ENCODE results near the gene NFKB2.

Gene NFKB2

GRCh38 chr10:102396317-102396650 lies 779 bp downstream of the NFKB2 start:
- no peak for DNase-seq

GRCh38 chr10:102396730-102397151 lies 1.2 kb downstream of the NFKB2 start:
- DNase-seq = no peak

- no peak for DNase-seq
These were observed 2.0 kb downstream of the NFKB2 start for GRCh38 chr10:102397222-102398171.

DNA sequence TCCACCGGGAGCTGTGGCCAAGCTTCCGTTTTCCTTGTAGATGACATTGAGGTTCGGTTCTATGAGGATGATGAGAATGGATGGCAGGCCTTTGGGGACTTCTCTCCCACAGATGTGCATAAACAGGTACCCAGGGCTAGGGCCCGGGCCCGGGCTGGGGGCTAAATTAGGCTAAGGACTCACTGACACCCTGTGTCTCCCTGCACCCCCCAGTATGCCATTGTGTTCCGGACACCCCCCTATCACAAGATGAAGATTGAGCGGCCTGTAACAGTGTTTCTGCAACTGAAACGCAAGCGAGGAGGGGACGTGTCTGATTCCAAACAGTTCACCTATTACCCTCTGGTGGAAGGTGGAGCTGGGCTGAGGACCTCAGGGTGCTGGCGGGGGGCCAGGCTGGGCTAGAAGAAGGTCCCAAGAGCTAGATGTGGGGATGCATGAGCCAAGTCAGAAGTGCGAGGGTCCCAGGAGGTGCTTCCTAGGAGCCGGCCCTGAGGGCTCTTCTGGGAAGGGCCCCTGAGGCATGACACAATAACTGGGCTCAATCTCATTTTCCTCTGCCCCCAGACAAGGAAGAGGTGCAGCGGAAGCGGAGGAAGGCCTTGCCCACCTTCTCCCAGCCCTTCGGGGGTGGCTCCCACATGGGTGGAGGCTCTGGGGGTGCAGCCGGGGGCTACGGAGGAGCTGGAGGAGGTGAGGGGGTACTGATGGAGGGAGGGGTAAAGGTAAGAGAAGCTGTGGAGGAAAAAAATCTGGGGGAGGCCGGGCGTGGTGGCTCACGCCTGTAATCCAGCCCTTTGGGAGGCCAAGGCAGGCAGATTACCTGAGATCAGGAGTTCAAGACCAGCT lies 2.9 kb downstream of the NFKB2 start:
- DNase-seq = no peak

- peak; percentile 81 for DNase-seq
These were observed 3.9 kb downstream of the NFKB2 start for GRCh38 chr10:102399217-102400021.

DNA sequence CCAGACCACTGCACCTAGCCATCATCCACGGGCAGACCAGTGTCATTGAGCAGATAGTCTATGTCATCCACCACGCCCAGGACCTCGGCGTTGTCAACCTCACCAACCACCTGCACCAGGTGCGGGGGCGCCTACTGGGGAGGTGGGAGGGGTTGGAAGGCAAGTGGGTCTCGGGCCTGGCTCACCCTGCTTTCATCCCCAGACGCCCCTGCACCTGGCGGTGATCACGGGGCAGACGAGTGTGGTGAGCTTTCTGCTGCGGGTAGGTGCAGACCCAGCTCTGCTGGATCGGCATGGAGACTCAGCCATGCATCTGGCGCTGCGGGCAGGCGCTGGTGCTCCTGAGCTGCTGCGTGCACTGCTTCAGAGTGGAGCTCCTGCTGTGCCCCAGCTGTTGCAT lies 4.6 kb downstream of the NFKB2 start:
- no peak for DNase-seq

GRCh38 chr10:102400598-102401341 lies 5.3 kb downstream of the NFKB2 start:
- no peak for DNase-seq

DNA sequence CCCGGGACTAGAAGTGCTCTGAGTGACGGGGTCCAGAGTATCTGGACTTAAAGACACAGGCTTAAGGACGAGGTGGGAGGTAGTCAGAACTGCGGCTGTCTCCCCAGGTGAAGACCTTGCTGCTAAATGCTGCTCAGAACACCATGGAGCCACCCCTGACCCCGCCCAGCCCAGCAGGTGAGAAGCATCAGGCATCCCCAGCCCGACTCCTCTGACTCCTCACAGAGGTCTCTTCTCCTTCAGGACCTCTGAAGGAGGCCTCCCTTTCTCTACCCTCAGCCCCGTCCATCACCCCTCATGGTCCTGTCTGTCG lies 5.8 kb downstream of the NFKB2 start:
- DNase-seq = no peak

- no peak for DNase-seq
These were observed 6.4 kb downstream of the NFKB2 start for GRCh38 chr10:102401735-102402511.

DNA sequence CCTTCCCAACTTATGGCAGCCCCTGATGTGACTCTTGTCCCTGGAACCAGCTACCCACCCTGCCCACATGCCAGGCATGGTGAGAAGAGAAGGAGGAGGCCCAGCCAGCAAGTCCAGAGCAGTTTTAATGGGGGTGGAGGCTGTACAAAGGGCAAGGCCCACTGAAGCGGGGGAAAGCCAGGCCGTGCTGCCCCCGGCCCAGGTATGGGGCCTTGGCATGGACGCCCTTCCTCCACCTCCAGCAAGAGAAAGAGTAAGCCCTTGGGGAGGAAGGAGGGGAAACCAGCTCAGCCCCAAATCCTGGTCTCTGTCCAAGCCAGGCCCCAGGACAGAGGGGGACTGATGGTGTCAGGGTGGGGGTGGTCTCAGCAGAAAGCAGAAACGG lies 7.0 kb downstream of the NFKB2 start:
- no peak for DNase-seq

- no peak for DNase-seq
These were observed 7.6 kb downstream of the NFKB2 start for GRCh38 chr10:102403115-102403514.

DNA sequence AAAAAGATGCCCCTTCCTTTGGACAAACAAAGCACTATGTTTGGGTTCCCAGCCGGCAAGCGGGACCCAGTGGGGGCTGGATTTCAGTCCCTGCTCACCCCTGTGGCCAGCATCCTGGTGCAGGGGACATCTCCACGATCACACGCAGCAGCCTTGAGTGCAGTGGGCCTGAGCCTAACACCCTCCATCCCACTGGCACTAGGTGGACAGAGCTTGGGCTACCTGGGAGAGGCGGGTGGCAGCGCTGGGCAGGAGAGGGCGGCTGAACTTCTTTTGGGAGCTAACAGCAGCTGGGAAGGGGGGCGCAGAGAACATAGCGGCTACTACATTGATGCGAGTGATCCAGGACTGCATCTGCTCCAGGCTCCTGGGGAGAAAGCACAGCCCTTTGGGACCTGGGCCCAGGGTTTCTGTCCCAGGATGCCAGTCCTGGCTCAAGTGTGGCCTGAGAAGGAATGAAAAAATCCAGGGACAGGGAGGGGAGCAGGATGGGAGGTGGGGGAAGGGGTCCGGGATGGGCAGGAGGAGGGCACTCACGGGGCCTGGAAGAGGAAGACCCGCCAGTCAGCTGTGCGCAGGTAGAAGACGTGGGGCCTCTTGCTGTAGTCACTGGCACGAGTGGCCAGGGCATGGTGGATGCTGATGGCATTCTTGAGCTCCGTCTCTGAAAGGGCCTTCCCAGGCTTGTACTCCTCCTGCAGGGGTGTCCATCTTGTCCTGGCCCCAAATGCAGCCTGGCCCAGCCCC lies 9.0 kb downstream of the NFKB2 start:
- no peak for DNase-seq

DNA sequence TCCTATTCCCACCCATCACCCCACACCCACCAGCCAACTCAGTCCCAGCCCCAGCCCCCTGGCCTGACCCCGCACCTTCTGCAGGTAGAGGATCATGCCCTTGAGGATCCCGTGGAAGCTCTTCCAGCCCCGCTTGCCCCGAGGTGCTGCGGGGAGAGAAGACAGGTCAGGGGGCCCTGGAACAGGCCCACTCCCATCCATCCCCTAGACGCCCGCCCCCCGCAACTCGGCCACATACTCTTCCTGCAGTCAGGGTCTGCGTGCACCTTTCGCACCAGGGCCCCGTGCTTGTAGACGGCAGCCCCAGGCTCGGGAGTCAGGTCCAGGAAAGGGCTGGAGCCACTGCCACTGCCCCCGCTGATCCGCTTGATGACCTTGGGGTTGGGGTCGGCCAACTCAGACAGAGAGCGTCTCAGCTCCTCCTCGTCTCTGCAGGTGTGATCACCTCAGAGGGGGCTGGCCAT lies 9.6 kb downstream of the NFKB2 start:
- no peak for DNase-seq

- DNase-seq = no peak
These were observed 10.1 kb downstream of the NFKB2 start for GRCh38 chr10:102405632-102406031.

DNA sequence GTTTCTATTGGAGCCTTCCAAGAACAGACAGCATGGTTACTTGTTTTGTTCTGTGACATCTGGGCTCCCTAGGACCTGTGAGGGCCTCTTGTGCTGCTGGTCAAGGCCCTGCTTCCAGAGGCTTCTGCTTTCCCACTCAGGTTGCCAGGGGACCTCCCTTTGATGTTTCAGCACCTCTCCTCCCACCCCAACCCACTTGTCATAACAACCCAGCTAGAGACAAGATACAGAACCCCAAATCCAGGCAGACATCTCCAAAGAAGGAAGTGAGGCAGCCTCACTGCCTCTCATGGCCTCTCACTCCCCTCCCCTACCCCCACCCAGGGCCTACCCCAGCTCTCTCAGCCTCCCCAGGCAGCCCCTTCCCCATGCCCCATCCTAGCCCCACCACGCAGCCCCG lies 11.3 kb downstream of the NFKB2 start:
- DNase-seq = no peak

GRCh38 chr10:102407425-102408130 lies 12.1 kb downstream of the NFKB2 start:
- DNase-seq = no peak

DNA sequence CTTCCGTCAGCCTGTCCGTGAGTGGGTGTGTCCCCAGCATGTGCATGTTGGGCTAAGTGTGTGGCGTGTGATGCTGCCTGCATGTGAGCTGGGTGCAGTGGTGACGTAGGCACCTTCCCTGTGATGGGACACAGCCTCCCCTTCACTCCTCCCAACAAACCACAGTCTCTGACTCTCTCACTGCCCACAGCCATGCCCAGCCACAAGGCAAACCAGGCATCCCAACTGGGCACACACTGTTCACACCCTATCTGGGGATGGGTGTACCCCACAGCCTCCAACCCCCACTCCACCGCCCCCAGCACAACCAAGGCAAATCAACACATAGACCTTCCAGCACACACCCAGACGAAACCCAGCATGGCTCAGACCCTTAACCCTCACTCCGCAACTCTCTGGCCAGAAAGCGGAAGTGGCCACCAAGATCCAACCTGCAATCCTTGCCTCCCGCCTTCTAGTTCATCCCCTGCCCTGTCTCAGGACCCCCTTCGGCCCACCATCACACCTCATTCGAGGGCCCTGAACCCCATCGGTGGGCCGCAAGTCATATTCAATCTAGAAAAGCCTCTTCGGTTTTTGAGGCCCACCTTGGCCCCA lies 12.7 kb downstream of the NFKB2 start:
- DNase-seq = no peak

DNA sequence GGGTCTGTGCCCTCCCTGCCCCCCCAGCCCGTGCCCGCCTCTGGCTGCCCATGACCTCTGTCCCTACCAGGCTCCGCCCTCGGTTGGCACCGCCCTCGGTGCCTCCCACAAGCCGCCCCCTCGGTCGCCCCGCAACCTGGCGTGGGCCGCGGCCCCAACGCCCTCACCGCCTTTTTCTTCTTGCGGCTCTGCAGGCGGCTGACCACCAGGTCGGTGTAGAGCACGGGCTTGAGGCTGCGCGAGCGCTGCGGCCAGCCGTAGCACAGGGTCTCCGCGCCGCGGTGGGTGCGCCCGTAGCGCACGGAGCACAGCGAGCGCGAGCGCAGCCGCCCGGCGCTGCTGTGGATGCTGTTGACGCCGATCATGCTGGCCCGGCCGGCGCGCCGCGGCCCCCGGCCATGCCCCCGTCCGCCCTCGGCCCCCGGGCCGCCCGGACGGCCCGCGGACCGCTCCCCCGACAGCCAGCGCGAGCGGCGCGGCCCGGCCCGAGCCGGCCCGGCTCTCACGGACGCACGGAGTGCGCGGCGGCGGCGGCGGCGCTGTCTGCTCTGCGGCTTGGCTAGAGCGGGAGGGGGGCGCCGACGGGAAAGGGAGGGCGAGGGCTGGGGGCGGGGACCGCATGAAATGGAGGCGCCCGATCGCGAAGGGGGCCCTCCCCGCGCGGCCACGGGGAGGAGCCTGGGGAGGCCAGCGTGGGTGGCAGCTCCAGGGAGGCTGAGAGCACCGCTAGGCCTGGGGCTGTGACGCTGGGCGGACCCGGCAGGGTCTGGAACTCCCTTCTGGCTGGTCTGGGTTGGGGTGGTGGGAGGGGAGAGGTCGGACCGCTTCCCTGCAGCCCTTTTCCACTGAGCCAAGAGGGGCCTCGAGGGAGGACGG lies 13.5 kb downstream of the NFKB2 start:
- DNase-seq = peak; percentile 47
